Measurements from ENCODE around the gene SEMA5B.
A peak's percentile ranks its signal among the peaks of the same experiment; 100 is the strongest.

The SEMA5B gene

GRCh38 chr3:122992676-122993075 is 34.9 kb downstream of the SEMA5B start:
- no peak for DNase-seq

- no peak for DNase-seq
Observed at GRCh38 chr3:122992133-122992532, 35.4 kb downstream of the SEMA5B start.

- no peak for DNase-seq
Observed at GRCh38 chr3:122991236-122991985, 36.2 kb downstream of the SEMA5B start.

- DNase-seq, result no peak
Observed at GRCh38 chr3:122989856-122990575, 37.5 kb downstream of the SEMA5B start.

- no peak for DNase-seq
Observed at GRCh38 chr3:122988508-122988907, 39.1 kb downstream of the SEMA5B start.

GRCh38 chr3:122987736-122988319 is 39.7 kb downstream of the SEMA5B start:
- DNase-seq, result no peak

- no peak for DNase-seq
Observed at GRCh38 chr3:122987231-122987630, 40.3 kb downstream of the SEMA5B start.

- DNase-seq, result no peak
Observed at GRCh38 chr3:122986693-122987179, 40.8 kb downstream of the SEMA5B start.

- DNase-seq, result no peak
Observed at GRCh38 chr3:122985539-122985938, 42.0 kb downstream of the SEMA5B start.

GRCh38 chr3:122984650-122985049 is 42.9 kb downstream of the SEMA5B start:
- no peak for DNase-seq

- DNase-seq, result no peak
Observed at GRCh38 chr3:122984007-122984406, 43.6 kb downstream of the SEMA5B start.

GRCh38 chr3:122982216-122983185 is 45.1 kb downstream of the SEMA5B start:
- no peak for DNase-seq

- no peak for DNase-seq
Observed at GRCh38 chr3:122979211-122979610, 48.4 kb downstream of the SEMA5B start.

GRCh38 chr3:122978569-122978968 is 49.0 kb downstream of the SEMA5B start:
- DNase-seq, result no peak

- no peak for DNase-seq
Observed at GRCh38 chr3:122977746-122978466, 49.7 kb downstream of the SEMA5B start.

- no peak for DNase-seq
Observed at GRCh38 chr3:122975924-122976293, 51.7 kb downstream of the SEMA5B start.

- peak; percentile 70 for DNase-seq
Observed at GRCh38 chr3:122975163-122975923, 52.2 kb downstream of the SEMA5B start.

- DNase-seq, result no peak
Observed at GRCh38 chr3:122974764-122975162, 52.8 kb downstream of the SEMA5B start.

GRCh38 chr3:122973893-122974615 is 53.5 kb downstream of the SEMA5B start:
- DNase-seq, result no peak

GRCh38 chr3:122972141-122972540 is 55.4 kb downstream of the SEMA5B start:
- no peak for DNase-seq
